Heart right ventricle (tissue), 16 donors: ENCODE measurements around the gene CRPPA. TPM values are rescaled to one million over a fixed set of nuclear protein-coding genes. Genes with fewer than 3 reads are reported as not detected.

ENCODE experiments used
- ATAC-seq, 8 donors: fragments of 200-7000 bp; cut with Tn5 transposase; one replicate each; pipeline ENCODE4 v1.9.1; 2020; ENCODE audit warnings: mild to moderate bottlenecking in 8 of 8, moderate library complexity in 8 of 8, moderate number of reproducible peaks in 1 of 8
- DNase-seq, 2 donors: peaks; one replicate each; pipeline ENCODE4 v3.0.0-alpha.2; 2020
- H3K27ac ChIP-seq, 10 donors: fragments of 200-600 bp; sonication (generic) in 2 of 10; one replicate each; pipeline versions ENCODE4 v1.5.0 to v1.8.0; 2020 to 2022; ENCODE audit warnings: mild to moderate bottlenecking in 3 of 10
- H3K27me3 ChIP-seq, 7 donors: fragments of 200-600 bp; one replicate each; pipeline ENCODE4 v1.8.0; 2021 to 2022; ENCODE audit warnings: mild to moderate bottlenecking in 2 of 7
- H3K36me3 ChIP-seq, 9 donors: fragments of 200-600 bp; sonication (generic) in 1 of 9; one replicate each; pipeline versions ENCODE4 v1.5.0 to v1.8.0; 2020 to 2022; ENCODE audit warnings: mild to moderate bottlenecking in 2 of 9
- H3K4me1 ChIP-seq, 9 donors: fragments of 200-600 bp; sonication (generic) in 1 of 9; one replicate each; pipeline versions ENCODE4 v1.5.0 to v1.8.0; 2020 to 2022; ENCODE audit warnings: mild to moderate bottlenecking in 4 of 9
- H3K4me3 ChIP-seq, 10 donors: fragments of 200-600 bp; sonication (generic) in 2 of 10; one replicate each; pipeline versions ENCODE4 v1.5.0 to v1.8.0; 2020 to 2022; ENCODE audit warnings: mild to moderate bottlenecking in 7 of 10, moderate library complexity in 2 of 10
- H3K9me3 ChIP-seq, 11 donors: fragments of 200-600 bp in 10 of 11; sonication (generic) in 2 of 11; one replicate each; pipeline versions ENCODE4 v1.5.0 to v1.8.0; 2013 to 2022; ENCODE audit warnings: mild to moderate bottlenecking in 2 of 11, control low read depth in 1 of 11, moderate library complexity in 1 of 11
- WGBS, 2 donors: extraction: QIAGEN DNeasy Blood & Tissue Kit; methylation state at CpG; one replicate each; pipeline ENCODE4 v1.1.7; 2013; ENCODE audit warnings: inconsistent platforms in 1 of 2; 5-methylcytosine and 5-hydroxymethylcytosine counted together
- intact Hi-C, 10 donors: fragments of 100-400 bp; cut with DNase I; formaldehyde crosslinking; loops; one replicate each; pipeline versions ENCODE4 v1.11.1 to v1.14.2; 2022
- polyA plus RNA-seq, 2 donors: library from polyadenylated mRNA; stranded (reverse); fragments of 200-250 nt; gene quantifications; one replicate each; pipeline ENCODE4 v1.2.3, GENCODE V29; 2013
- total RNA-seq, 10 donors: library from RNA; stranded (reverse); fragmentation: NEBNext Ultra II Directional in 3 of 10; extraction: Animal tissue kit (Norgen Biotek cat#: 25700) in 3 of 10; gene quantifications; one replicate each; pipeline versions ENCODE4 v1.2.1 to v1.2.4, GENCODE V29; 2021 to 2023
- TF ChIP-seq, protein P1 (sequence below), 9 donors: fragments of 200-600 bp; sonication (generic) in 2 of 9; IDR thresholded peaks; one replicate each; pipeline versions ENCODE4 v1.5.0 to v1.8.0; 2021 to 2022; ENCODE audit warnings: antibody characterized with exemption in 9 of 9, mild to moderate bottlenecking in 5 of 9, moderate library complexity in 1 of 9
- donor health status: Arrhythmogenic right ventricular cardiomyopathy.
- donor health status: ischemic (EF 13 %, LVEDD 7.1; RV severe dilation, severe dysfunction).
- donor health status: healthy with polysubstance abuse.
- donor health status: DM: no; HTN: yes; CAD: no.
- donor health status: DM: no; HTN: no; CAD: no.
- donor health status: ischemic (EF 25% LVEDD 6.9; RV normal size, moderate dysfunction).
- donor health status: ischemic (EF 25% LVEDD 5.7; RV mildly dilated, moderate dysfunction).
- donor health status: healthy.
- donor health status: DM: yes; HTN: yes; CAD: no.
- donor health status: Ischemic cardiomyopathy.
- donor health status: ischemic (EF 35%, LVEDD 5.7; RV mildly dilated, moderate dysfunction).
- donor health status: nonischemic (EF 11% LVEDD 7.7; RV severe dilation, severe dysfunction).
- donor health status: DM: yes; HTN: yes; CAD: no.
- donor health status: PGD.
- donor health status: ischemic (EF 29% LVEDD 5.4; RV normal size, mild dysfunction).
- donor health status: nonischemic (EF 23%, LVEDD 6.1; RV moderate dilation, normal function).

The CRPPA gene
- total and polyA plus RNA-seq, 12 donors = 0.51 to 8.7 (median 6.3) TPM

- intact Hi-C loops = loop anchor here in 6 of 10 donors (5.0 to 10.0 kb wide), 5 partner anchors 137 to 875 kb away; partner anchors contain the start of gene AHR (in 1 of the 6)
- TF ChIP-seq, protein P1, sequence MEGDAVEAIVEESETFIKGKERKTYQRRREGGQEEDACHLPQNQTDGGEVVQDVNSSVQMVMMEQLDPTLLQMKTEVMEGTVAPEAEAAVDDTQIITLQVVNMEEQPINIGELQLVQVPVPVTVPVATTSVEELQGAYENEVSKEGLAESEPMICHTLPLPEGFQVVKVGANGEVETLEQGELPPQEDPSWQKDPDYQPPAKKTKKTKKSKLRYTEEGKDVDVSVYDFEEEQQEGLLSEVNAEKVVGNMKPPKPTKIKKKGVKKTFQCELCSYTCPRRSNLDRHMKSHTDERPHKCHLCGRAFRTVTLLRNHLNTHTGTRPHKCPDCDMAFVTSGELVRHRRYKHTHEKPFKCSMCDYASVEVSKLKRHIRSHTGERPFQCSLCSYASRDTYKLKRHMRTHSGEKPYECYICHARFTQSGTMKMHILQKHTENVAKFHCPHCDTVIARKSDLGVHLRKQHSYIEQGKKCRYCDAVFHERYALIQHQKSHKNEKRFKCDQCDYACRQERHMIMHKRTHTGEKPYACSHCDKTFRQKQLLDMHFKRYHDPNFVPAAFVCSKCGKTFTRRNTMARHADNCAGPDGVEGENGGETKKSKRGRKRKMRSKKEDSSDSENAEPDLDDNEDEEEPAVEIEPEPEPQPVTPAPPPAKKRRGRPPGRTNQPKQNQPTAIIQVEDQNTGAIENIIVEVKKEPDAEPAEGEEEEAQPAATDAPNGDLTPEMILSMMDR (IDR thresholded peaks at IDR 0.05) = no peak
Observed at GRCh38 chr7:16419859-16420258, 1.5 kb downstream of the CRPPA start.

GRCh38 chr7:16419126-16419525 lies 2.2 kb downstream of the CRPPA start:
- Histone ChIP-seq H3K36me3 (no peaks in the 10 kb centered on the region), H3K4me3 (no peak overlapping the region), H3K9me3 (no peaks in the 10 kb centered on the region), H3K27ac (no peak overlapping the region), H3K27me3 (no peaks in the 10 kb centered on the region), H3K4me1 (peaks cover 0 to 31% (median 17%) of the 10 kb centered on the region in 9 donors)
- intact Hi-C loops = loop anchor here in 1 of 10 donors (10.0 kb wide), 1 partner anchor 294 kb away; no protein-coding TSS in a partner anchor
- DNase-seq (no peak), ATAC-seq (no peak)
- TF ChIP-seq, protein P1 (IDR thresholded peaks at IDR 0.05) = no peak
- 97 to 98% methylated on average over 1 of the region's 1 CpG for WGBS, 2 donors

More at GRCh38 chr7:16419859-16420258, 1.5 kb downstream of the CRPPA start:
- Histone ChIP-seq H3K4me1 (peaks cover 0 to 31% (median 17%) of the 10 kb centered on the region in 9 donors), H3K36me3 (no peaks in the 10 kb centered on the region), H3K9me3 (no peaks in the 10 kb centered on the region), H3K4me3 (peak overlapping the region in 9 of 10 donors; percentile 68 to 82 (median 73)), H3K27me3 (no peaks in the 10 kb centered on the region), H3K27ac (peak overlapping the region in 9 of 10 donors; percentile 96 to 99 (median 98))
- 71 to 76% methylated on average over 10 of the region's 10 CpGs for WGBS, 2 donors
- DNase-seq (no peak), ATAC-seq (no peak)

- peaks cover 0 to 42% (median 19%) of the 10 kb centered on the region in 9 donors for H3K4me1 ChIP-seq
- no peaks in the 10 kb centered on the region for H3K9me3 ChIP-seq
- no peak overlapping the region for H3K4me3 ChIP-seq
- no peaks in the 10 kb centered on the region for H3K27me3 ChIP-seq
- DNase-seq (no peak), ATAC-seq (no peak)
- TF ChIP-seq, protein P1 (IDR thresholded peaks at IDR 0.05) = no peak
- intact Hi-C loops = loop anchor here in 1 of 10 donors (10.0 kb wide), 1 partner anchor 293 kb away; no protein-coding TSS in a partner anchor
- H3K27ac ChIP-seq = no peak overlapping the region
- 42 to 51% methylated on average over 1 of the region's 1 CpG for WGBS, 2 donors
- H3K36me3 ChIP-seq = no peaks in the 10 kb centered on the region
Observed at GRCh38 chr7:16417906-16418305, 3.4 kb downstream of the CRPPA start.

- intact Hi-C loops = loop anchor here in 1 of 10 donors (10.0 kb wide), 1 partner anchor 292 kb away; no protein-coding TSS in a partner anchor
- H3K27ac ChIP-seq = no peak overlapping the region
- DNase-seq = no peak
- WGBS, 2 donors = 86% methylated on average over 7 of the region's 7 CpGs
- no peaks in the 10 kb centered on the region for H3K27me3 ChIP-seq
- H3K9me3 ChIP-seq = no peaks in the 10 kb centered on the region
- H3K4me1 ChIP-seq = peaks cover 0 to 39% (median 10%) of the 10 kb centered on the region in 9 donors
- no peak overlapping the region for H3K4me3 ChIP-seq
- TF ChIP-seq, protein P1 (IDR thresholded peaks at IDR 0.05) = no peak
- ATAC-seq = no peak
- no peaks in the 10 kb centered on the region for H3K36me3 ChIP-seq
Observed at GRCh38 chr7:16416289-16417282, 4.8 kb downstream of the CRPPA start.
